ENCODE data around the gene RUVBL1.

The RUVBL1 gene

GRCh38 chr3:128083396-128083795, 40.2 kb downstream of the RUVBL1 start:
- DNase-seq, result no peak

GRCh38 chr3:128082546-128082945, 41.1 kb downstream of the RUVBL1 start:
- DNase-seq, result no peak

GRCh38 chr3:128081846-128082245, 41.8 kb downstream of the RUVBL1 start:
- DNase-seq, result no peak

- no peak for DNase-seq
Measured at GRCh38 chr3:128081226-128081625, 42.4 kb downstream of the RUVBL1 start.

GRCh38 chr3:128080323-128081080, 43.1 kb downstream of the RUVBL1 start:
- no peak for DNase-seq

GRCh38 chr3:128079823-128080222, 43.8 kb downstream of the RUVBL1 start:
- no peak for DNase-seq

- no peak for DNase-seq
Measured at GRCh38 chr3:128078875-128079274, 44.7 kb downstream of the RUVBL1 start.

GRCh38 chr3:128078322-128078721, 45.3 kb downstream of the RUVBL1 start:
- DNase-seq, result no peak

- DNase-seq, result no peak
Measured at GRCh38 chr3:128077665-128078064, 45.9 kb downstream of the RUVBL1 start.

- peak in 1 of 51 donors; percentile 18 for DNase-seq
Measured at GRCh38 chr3:128077202-128077624, 46.4 kb downstream of the RUVBL1 start.

- peak in 24 of 51 donors; percentile 15 to 68 (median 42) for DNase-seq
Measured at GRCh38 chr3:128076483-128077201, 47.0 kb downstream of the RUVBL1 start.

GRCh38 chr3:128075522-128076482, 47.8 kb downstream of the RUVBL1 start:
- DNase-seq, result peak in 50 of 51 donors; percentile 32 to 92 (median 77)

- no peak for DNase-seq
Measured at GRCh38 chr3:128074851-128075521, 48.6 kb downstream of the RUVBL1 start.

- no peak for DNase-seq
Measured at GRCh38 chr3:128073807-128074206, 49.8 kb downstream of the RUVBL1 start.

- DNase-seq, result no peak
Measured at GRCh38 chr3:128073185-128073725, 50.4 kb downstream of the RUVBL1 start.

- no peak for DNase-seq
Measured at GRCh38 chr3:128072454-128073184, 51.0 kb downstream of the RUVBL1 start.

- DNase-seq, result no peak
Measured at GRCh38 chr3:128071771-128072453, 51.7 kb downstream of the RUVBL1 start.

- DNase-seq, result no peak
Measured at GRCh38 chr3:128070898-128071591, 52.6 kb downstream of the RUVBL1 start.

GRCh38 chr3:128069271-128069670, 54.3 kb downstream of the RUVBL1 start:
- DNase-seq, result no peak

Data from hypothalamus (tissue), 51 donors.